ENCODE results near the gene FRMD4B.

GRCh38 chr3:69126999-69127398 lies 258.9 kb downstream of the FRMD4B start:
- TF ChIP-seq CTCF (IDR thresholded peaks at IDR 0.05) (no peak), SIN3A (IDR thresholded peaks at IDR 0.05; ENCODE audit: borderline replicate concordance, insufficient read depth, low read depth, low read length) (no peak), REST (IDR thresholded peaks at IDR 0.05; ENCODE audit: insufficient read depth in 1 of 2, low read depth in 2 of 2, low read length in 1 of 2) (no peak)
